Measurements from ENCODE around the gene LRRC2. TPM values are rescaled to one million over a fixed set of nuclear protein-coding genes. Genes with fewer than 3 reads are reported as not detected.

The LRRC2 gene
- total RNA-seq, 1 donor = 7.9 TPM

- TF ChIP-seq, protein P1, sequence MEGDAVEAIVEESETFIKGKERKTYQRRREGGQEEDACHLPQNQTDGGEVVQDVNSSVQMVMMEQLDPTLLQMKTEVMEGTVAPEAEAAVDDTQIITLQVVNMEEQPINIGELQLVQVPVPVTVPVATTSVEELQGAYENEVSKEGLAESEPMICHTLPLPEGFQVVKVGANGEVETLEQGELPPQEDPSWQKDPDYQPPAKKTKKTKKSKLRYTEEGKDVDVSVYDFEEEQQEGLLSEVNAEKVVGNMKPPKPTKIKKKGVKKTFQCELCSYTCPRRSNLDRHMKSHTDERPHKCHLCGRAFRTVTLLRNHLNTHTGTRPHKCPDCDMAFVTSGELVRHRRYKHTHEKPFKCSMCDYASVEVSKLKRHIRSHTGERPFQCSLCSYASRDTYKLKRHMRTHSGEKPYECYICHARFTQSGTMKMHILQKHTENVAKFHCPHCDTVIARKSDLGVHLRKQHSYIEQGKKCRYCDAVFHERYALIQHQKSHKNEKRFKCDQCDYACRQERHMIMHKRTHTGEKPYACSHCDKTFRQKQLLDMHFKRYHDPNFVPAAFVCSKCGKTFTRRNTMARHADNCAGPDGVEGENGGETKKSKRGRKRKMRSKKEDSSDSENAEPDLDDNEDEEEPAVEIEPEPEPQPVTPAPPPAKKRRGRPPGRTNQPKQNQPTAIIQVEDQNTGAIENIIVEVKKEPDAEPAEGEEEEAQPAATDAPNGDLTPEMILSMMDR (IDR thresholded peaks at IDR 0.05; ENCODE audit: insufficient read depth, low read length) = no peak
- no peak overlapping the region for H3K4me3 ChIP-seq (ENCODE audit: low read depth, low read length)
- no peak for DNase-seq (ENCODE audit: low read depth)
These were observed 64.4 kb downstream of the LRRC2 start for GRCh38 chr3:46501702-46502101.

GRCh38 chr3:46500656-46501635 lies 65.2 kb downstream of the LRRC2 start:
- H3K4me3 ChIP-seq (ENCODE audit: low read depth, low read length) = no peak overlapping the region
- DNase-seq (ENCODE audit: low read depth) = peak; percentile 94

GRCh38 chr3:46498916-46499519 lies 67.1 kb downstream of the LRRC2 start:
- TF ChIP-seq, protein P1 (IDR thresholded peaks at IDR 0.05; ENCODE audit: insufficient read depth, low read length) = no peak
- no peak for DNase-seq (ENCODE audit: low read depth)

More at GRCh38 chr3:46500656-46501635, 65.2 kb downstream of the LRRC2 start:
- TF ChIP-seq, protein P1 (IDR thresholded peaks at IDR 0.05; ENCODE audit: insufficient read depth, low read length) = no peak

DNA sequence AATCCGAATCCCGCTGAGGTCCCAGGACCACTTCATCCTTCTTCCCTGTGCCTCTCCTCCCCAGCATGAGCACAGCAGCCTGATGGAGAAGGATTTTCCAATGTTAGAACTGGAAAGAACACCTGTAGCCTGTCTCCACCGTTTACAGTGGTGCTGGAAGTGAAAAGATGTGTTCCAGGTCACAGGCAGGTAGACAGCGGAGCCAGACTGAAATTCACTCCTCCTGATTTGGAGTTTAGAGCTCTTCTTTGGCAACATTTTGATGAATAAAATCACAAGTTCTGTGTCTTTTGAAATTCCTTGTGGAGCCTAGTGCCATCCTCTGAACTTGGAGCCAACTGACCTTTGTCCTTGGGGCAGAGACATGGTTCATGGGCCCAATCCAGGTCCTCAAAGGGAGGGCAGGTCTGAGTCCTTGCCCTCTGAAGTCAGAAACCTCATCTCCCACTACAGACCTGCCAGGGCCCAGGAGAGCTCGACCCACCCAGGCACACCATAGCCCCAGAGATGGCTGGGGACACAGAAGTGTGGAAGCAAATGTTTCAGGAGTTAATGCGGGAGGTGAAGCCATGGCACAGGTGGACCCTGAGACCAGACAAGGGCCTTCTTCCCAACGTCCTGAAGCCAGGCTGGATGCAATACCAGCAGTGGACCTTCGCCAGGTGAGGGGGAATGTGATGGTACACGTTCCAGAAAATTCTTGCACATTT lies 68.4 kb downstream of the LRRC2 start, which contains the start of gene RTP3:
Gene RTP3, plus strand, starts transcription at position 421 of the 710 bp plus-strand sequence. Its CDS starts 87 bp downstream, at position 508.
- H3K4me3 ChIP-seq (ENCODE audit: low read depth, low read length) = no peak within 1 kb of the TSS
- TF ChIP-seq, protein P1 (IDR thresholded peaks at IDR 0.05; ENCODE audit: insufficient read depth, low read length) = no peak
- DNase-seq (ENCODE audit: low read depth) = no peak

More at GRCh38 chr3:46498916-46499519, 67.1 kb downstream of the LRRC2 start:
- H3K4me3 ChIP-seq (ENCODE audit: low read depth, low read length) = no peak overlapping the region

GRCh38 chr3:46496746-46497555 lies 69.2 kb downstream of the LRRC2 start:
- DNase-seq (ENCODE audit: low read depth) = no peak
- TF ChIP-seq, protein P1 (IDR thresholded peaks at IDR 0.05; ENCODE audit: insufficient read depth, low read length) = peak; percentile 22

More at GRCh38 chr3:46496746-46497555, 69.2 kb downstream of the LRRC2 start:
- no peak overlapping the region for H3K4me3 ChIP-seq (ENCODE audit: low read depth, low read length)

Measured in fibroblast of the aortic adventitia (primary cell).